ENCODE data around the gene HOXD4. TPM values are rescaled to one million over a fixed set of nuclear protein-coding genes. Genes with fewer than 3 reads are reported as not detected.
A peak's percentile ranks its signal among the peaks of the same experiment; 100 is the strongest.

HOXD4 gene
- total RNA-seq, 1 donor from 2014 or later: not detected

DNA sequence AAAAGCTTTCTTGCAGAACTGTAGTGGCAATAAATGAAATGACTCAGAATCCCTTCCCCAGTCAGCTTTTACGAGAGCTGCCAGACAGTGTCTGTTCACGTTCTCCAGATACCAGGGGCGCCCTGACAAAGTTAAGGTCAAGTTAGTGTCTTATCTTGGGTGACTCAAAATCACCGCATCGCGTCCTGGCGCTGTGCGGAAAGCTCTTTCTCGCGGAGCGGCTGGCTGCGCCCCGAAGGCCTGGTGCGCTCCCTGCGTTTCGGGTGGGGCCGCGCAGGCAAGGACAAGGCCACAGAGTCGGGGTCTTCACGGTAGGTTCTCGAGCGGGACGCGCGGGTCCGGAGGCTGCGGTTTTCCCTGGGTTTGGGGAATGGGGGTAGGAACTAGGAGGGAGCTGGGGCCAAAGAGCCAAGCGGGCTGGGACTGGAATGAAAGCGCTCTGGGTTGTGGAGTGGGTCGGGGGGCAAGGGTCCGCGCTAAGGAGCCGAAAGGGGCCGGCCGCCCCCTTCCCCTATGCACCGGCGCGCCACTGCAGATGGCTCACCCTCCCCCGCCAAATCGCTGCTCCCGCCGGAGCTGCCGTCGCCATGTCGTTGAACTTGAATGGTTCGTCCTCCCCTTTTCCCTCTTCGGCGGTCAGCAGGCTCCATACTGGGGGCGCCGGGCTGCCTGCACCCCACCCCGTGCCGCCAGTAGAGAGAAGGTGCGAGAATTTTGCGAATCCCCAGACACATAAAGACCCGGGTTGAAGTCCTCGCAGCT lies 46.9 kb upstream of the HOXD4 start:
- no peak overlapping the region for H3K27ac Mint-ChIP-seq
- peaks cover 3% of the 10 kb centered on the region for H3K9me3 Mint-ChIP-seq
- POLR2A ChIA-PET: interaction anchor here (0.6 kb wide), 1 partner anchor 48 kb away, joined by 3 read pairs; no protein-coding TSS in a partner anchor
- no peak overlapping the region for H3K4me3 Mint-ChIP-seq
- peaks cover 15% of the 10 kb centered on the region for H3K4me1 Mint-ChIP-seq
- no peak for DNase-seq
- H3K36me3 Mint-ChIP-seq (ENCODE audit: low read depth): no peaks in the 10 kb centered on the region
- no peak for ATAC-seq (ENCODE audit: low read depth)
- CTCF ChIA-PET: interaction anchor here (1.5 kb wide), 1 partner anchor 8 kb away, joined by 5 read pairs; no protein-coding TSS in a partner anchor
- intact Hi-C loops (cut with micrococcal nuclease): no loop called here
- TF ChIP-seq, protein P1, sequence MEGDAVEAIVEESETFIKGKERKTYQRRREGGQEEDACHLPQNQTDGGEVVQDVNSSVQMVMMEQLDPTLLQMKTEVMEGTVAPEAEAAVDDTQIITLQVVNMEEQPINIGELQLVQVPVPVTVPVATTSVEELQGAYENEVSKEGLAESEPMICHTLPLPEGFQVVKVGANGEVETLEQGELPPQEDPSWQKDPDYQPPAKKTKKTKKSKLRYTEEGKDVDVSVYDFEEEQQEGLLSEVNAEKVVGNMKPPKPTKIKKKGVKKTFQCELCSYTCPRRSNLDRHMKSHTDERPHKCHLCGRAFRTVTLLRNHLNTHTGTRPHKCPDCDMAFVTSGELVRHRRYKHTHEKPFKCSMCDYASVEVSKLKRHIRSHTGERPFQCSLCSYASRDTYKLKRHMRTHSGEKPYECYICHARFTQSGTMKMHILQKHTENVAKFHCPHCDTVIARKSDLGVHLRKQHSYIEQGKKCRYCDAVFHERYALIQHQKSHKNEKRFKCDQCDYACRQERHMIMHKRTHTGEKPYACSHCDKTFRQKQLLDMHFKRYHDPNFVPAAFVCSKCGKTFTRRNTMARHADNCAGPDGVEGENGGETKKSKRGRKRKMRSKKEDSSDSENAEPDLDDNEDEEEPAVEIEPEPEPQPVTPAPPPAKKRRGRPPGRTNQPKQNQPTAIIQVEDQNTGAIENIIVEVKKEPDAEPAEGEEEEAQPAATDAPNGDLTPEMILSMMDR (IDR thresholded peaks at IDR 0.05): no peak
- peaks cover 74% of the 10 kb centered on the region for H3K27me3 Mint-ChIP-seq

DNA sequence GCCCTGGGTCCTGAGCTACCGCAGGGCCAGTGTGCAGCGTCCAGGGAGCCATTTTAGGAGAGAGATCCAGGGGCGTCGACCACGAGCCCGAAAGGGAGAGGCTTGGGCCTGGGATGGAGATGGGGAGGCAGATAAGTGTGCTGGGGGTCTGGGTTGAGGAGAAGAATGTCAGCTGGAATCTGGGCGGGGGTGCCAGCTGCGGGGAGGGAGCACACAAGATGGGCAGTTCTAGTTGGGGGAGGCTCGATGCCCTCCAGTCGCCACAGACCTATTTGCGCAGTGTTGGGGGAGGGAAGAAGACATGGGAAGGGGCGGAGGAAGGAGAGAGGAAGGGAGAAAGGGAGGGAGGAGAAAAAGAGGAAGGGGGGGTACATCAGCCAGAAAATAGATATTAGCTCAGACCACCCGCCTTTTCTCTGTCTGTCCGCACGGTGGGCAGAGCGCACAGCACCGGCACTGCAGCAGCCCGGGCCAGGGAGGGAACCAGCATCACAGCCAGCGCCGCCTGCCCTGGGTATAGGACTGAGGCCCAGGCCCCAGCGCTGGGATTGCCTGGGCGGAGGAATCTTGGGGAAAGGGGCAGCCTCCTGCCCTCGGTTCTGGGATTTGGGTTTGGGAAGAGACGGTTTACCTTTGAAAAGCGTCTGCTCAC lies 46.1 kb upstream of the HOXD4 start:
- peaks cover 3% of the 10 kb centered on the region for H3K9me3 Mint-ChIP-seq
- POLR2A ChIA-PET: interaction anchor here (0.6 kb wide), 1 partner anchor 49 kb away, joined by 3 read pairs; no protein-coding TSS in a partner anchor
- H3K4me1 Mint-ChIP-seq: peaks cover 15% of the 10 kb centered on the region
- CTCF ChIA-PET: interaction anchor here (1.5 kb wide), 1 partner anchor 9 kb away, joined by 5 read pairs; no protein-coding TSS in a partner anchor
- TF ChIP-seq, protein P1 (IDR thresholded peaks at IDR 0.05): no peak
- intact Hi-C loops (cut with micrococcal nuclease): no loop called here
- no peak for DNase-seq
- no peak overlapping the region for H3K27ac Mint-ChIP-seq
- H3K4me3 Mint-ChIP-seq: peak overlapping the region; percentile 7
- peaks cover 74% of the 10 kb centered on the region for H3K27me3 Mint-ChIP-seq
- no peak for ATAC-seq (ENCODE audit: low read depth)
- no peaks in the 10 kb centered on the region for H3K36me3 Mint-ChIP-seq (ENCODE audit: low read depth)

DNA sequence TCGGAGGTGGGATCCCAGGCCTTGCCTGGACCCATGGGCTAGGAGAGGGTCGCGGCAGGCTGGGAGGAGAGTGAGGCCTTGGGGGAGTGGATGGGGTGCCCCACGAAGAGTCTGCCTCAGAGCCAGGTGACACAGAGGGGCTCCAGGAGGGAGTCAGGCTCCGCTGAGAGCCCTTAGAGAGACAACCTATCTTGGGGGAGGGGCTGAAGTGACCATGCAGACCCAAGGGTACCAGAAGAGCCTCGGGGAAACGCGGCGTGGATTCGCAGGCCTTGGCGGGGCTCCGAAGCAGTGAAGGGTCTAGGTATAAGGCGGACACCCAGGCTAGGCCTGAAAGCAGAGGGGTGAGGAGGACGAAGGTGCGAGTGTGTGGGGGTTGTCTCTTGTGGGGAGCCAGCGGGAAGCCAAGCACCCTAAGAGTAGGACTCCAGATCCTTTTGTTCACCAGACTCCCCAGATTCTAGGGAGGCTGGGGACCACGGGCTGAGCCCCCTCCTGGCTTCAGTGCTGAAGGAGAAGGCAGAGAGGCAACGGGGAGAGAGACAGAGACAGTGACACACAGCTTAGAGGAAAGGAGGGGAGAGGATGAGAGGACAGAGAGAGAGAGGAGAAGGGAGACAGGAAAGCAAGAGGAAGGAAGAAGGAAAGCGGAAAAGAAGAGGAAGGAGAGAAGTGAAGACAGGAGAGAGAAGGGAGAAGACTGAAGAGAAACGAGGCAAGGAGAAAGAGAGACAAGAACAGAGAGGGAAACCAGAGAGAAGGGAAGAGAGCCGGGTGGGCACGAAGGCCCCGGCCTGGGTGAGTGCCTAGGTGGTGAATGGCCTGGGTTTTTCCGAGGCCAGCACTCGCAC lies 45.4 kb upstream of the HOXD4 start:
- Mint-ChIP-seq H3K36me3 (ENCODE audit: low read depth) (no peaks in the 10 kb centered on the region), H3K9me3 (peaks cover 3% of the 10 kb centered on the region), H3K27me3 (peaks cover 74% of the 10 kb centered on the region), H3K4me1 (peaks cover 15% of the 10 kb centered on the region), H3K4me3 (peak overlapping the region; percentile 59), H3K27ac (peak overlapping the region; percentile 9)
- no peak for DNase-seq
- intact Hi-C loops (cut with micrococcal nuclease): no loop called here
- CTCF ChIA-PET: interaction anchor here (1.5 kb wide), 1 partner anchor 9 kb away, joined by 5 read pairs; no protein-coding TSS in a partner anchor
- TF ChIP-seq, protein P1 (IDR thresholded peaks at IDR 0.05): no peak
- ATAC-seq (ENCODE audit: low read depth): no peak
- POLR2A ChIA-PET: interaction anchor here (0.6 kb wide), 1 partner anchor 20 kb away, joined by 3 read pairs; no protein-coding TSS in a partner anchor

DNA sequence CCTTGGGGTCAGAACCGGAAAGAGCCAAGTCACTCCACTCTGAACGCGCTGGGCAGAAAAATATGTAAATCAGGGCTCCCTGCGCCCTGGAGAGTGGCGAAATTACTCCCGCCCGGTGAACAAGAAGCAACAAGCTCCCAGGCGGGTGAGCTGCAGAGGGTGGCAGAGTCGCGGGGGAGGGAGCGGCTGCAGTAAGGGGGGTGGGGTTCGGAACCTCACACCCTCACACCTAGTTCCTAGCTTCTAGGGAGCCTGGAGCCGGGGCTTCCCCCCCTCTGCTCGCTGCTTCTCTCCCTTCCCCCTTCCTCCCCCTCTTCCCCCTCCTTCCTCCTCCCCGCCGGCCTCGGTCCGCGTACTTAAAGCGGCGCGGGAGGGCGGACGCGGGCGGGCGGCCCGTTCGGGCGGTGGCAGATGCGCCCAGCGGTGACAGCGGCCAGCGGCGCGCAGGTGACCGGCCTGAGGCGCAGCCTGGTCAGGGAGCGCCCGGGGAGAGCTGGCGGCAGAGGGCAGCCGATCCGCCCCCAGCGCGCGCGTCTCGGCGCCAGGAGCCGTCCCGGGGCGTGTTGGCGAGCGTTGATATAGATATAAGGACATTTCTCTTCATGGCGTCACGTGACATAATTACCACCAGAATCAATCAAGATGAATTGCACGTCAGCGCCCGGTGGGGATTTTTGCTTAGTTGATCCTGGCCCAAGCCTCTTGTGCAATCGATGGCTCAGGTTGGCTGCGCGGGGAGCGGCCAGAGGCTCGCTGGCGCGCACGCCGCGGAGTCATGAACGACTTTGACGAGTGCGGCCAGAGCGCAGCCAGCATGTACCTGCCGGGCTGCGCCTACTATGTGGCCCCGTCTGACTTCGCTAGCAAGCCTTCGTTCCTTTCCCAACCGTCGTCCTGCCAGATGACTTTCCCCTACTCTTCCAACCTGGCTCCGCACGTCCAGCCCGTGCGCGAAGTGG lies 44.5 kb upstream of the HOXD4 start, which contains the start of gene HOXD11:
TSS of gene HOXD11 (plus strand) at position 700 of the 959 bp plus-strand sequence. CDS start at position 776, 76 bp downstream.
- Mint-ChIP-seq H3K36me3 (ENCODE audit: low read depth) (no peaks in the 10 kb centered on the region), H3K9me3 (peaks cover 3% of the 10 kb centered on the region), H3K27me3 (peaks cover 72% of the 10 kb centered on the region), H3K27ac (peak within 1 kb of the TSS; percentile 9), H3K4me3 (peak within 1 kb of the TSS; percentile 59), H3K4me1 (peaks cover 17% of the 10 kb centered on the region)
- TF ChIP-seq, protein P1 (IDR thresholded peaks at IDR 0.05): no peak
- DNase-seq: no peak
- no peak for ATAC-seq (ENCODE audit: low read depth)
- CTCF ChIA-PET: no interaction called here
- intact Hi-C loops (cut with micrococcal nuclease): no loop called here
- POLR2A ChIA-PET: no interaction called here
